Measurements from ENCODE around the gene NF2. TPM values are rescaled to one million over a fixed set of nuclear protein-coding genes. Genes with fewer than 3 reads are reported as not detected.

The NF2 gene
- total and polyA plus RNA-seq, 10 of the 15 experiments (the other 5 are each of a cell fraction or from before 2014, with no cell fraction given), result 2.2 to 49.8 (median 22.5) TPM

- ChIA-PET POLR2A (no interaction called here), SMC1A (ENCODE audit: uncharacterized antibody, unreplicated experiment) (no interaction called here), CTCF (interaction anchor here (0.8 kb wide), 1 partner anchor 283 kb away, joined by 3 read pairs; no protein-coding TSS in a partner anchor), RAD21 (ENCODE audit: unreplicated experiment) (no interaction called here)
- ATAC-seq (no peak), DNase-seq (ENCODE audit: low read depth, low spot score) (no peak), FAIRE-seq (no peak)
- in situ Hi-C loops (cut with MboI) (no loop called here), intact Hi-C loops (cut with micrococcal nuclease; ENCODE audit: unreplicated experiment) (loop anchor here (10.0 kb wide), 1 partner anchor 363 kb away; the partner anchor contains the start of gene HORMAD2)
- Histone ChIP-seq H3K79me2 (ENCODE audit: control insufficient read depth, insufficient read depth, low read length) (no peaks in the 10 kb centered on the region), H3K27ac (ENCODE audit: control insufficient read depth, insufficient read depth) (no peak overlapping the region), H3K4me3 (no peak overlapping the region), H3K36me3 (ENCODE audit: control insufficient read depth in 2 of 2, insufficient read depth in 2 of 2, low read length in 1 of 2) (no peaks in the 10 kb centered on the region), H3K4me1 (ENCODE audit: control insufficient read depth, insufficient read depth, low read length) (no peaks in the 10 kb centered on the region), H3K4me2 (ENCODE audit: control insufficient read depth, insufficient read depth) (no peak overlapping the region), H3K9ac (ENCODE audit: control insufficient read depth, insufficient read depth, low read length) (no peak overlapping the region), H2AFZ (ENCODE audit: control insufficient read depth, low read depth, low read length) (no peak overlapping the region), H4K20me1 (ENCODE audit: control insufficient read depth, insufficient read depth) (no peaks in the 10 kb centered on the region), H3K9me3 (replicated peaks; ENCODE audit: control insufficient read depth, insufficient read depth, low read length) (no peaks in the 10 kb centered on the region), H3K27me3 (replicated peaks in 1 of 2; ENCODE audit: control insufficient read depth in 2 of 2, insufficient read depth in 2 of 2, low read length in 1 of 2) (peaks cover 3 to 9% of the 10 kb centered on the region in 2 experiments; a peak in 2 of 4 replicates)
- BruUV-seq (replicated peaks), result no TSS peak
- WGBS (ENCODE audit: insufficient coverage, insufficient replicate concordance, low lambda C conversion rate, missing lambda C conversion rate), result 57% methylated on average over 7 of the region's 7 CpGs
- TF ChIP-seq PBX3 (IDR thresholded peaks at IDR 0.05; ENCODE audit: insufficient replicate concordance, low read depth, low read length) (no peak), KLF5 (IDR thresholded peaks at IDR 0.05; ENCODE audit: partially characterized antibody) (no peak), SUPT20H (IDR thresholded peaks at IDR 0.05; ENCODE audit: borderline replicate concordance, control insufficient read depth, low read depth, low read length) (no peak), ZSCAN29 (IDR thresholded peaks at IDR 0.05) (no peak), ZNF217 (IDR thresholded peaks at IDR 0.05) (no peak)
Observed at GRCh38 chr22:29722151-29722550, 118.7 kb downstream of the NF2 start.

GRCh38 chr22:29722587-29722986, 119.2 kb downstream of the NF2 start:
- Histone ChIP-seq H3K4me2 (ENCODE audit: control insufficient read depth, insufficient read depth) (no peak overlapping the region), H3K36me3 (ENCODE audit: control insufficient read depth in 2 of 2, insufficient read depth in 2 of 2, low read length in 1 of 2) (no peaks in the 10 kb centered on the region), H4K20me1 (ENCODE audit: control insufficient read depth, insufficient read depth) (no peaks in the 10 kb centered on the region), H3K27me3 (replicated peaks in 1 of 2; ENCODE audit: control insufficient read depth in 2 of 2, insufficient read depth in 2 of 2, low read length in 1 of 2) (peaks cover 3 to 9% of the 10 kb centered on the region in 2 experiments; a peak in 2 of 4 replicates), H2AFZ (ENCODE audit: control insufficient read depth, low read depth, low read length) (no peak overlapping the region), H3K9ac (ENCODE audit: control insufficient read depth, insufficient read depth, low read length) (no peak overlapping the region), H3K27ac (ENCODE audit: control insufficient read depth, insufficient read depth) (no peak overlapping the region), H3K79me2 (ENCODE audit: control insufficient read depth, insufficient read depth, low read length) (no peaks in the 10 kb centered on the region), H3K9me3 (replicated peaks; ENCODE audit: control insufficient read depth, insufficient read depth, low read length) (no peaks in the 10 kb centered on the region), H3K4me1 (ENCODE audit: control insufficient read depth, insufficient read depth, low read length) (no peaks in the 10 kb centered on the region), H3K4me3 (no peak overlapping the region)
- 62% methylated on average over 16 of the region's 16 CpGs for WGBS (ENCODE audit: insufficient coverage, insufficient replicate concordance, low lambda C conversion rate, missing lambda C conversion rate)
- POLR2A ChIA-PET, result no interaction called here
- no peak for ATAC-seq
- DNase-seq (ENCODE audit: low read depth, low spot score), result no peak
- in situ Hi-C loops (cut with MboI), result no loop called here
- SMC1A ChIA-PET (ENCODE audit: uncharacterized antibody, unreplicated experiment), result no interaction called here
- RAD21 ChIA-PET (ENCODE audit: unreplicated experiment), result no interaction called here
- intact Hi-C loops (cut with micrococcal nuclease; ENCODE audit: unreplicated experiment), result loop anchor here (10.0 kb wide), 1 partner anchor 362 kb away; the partner anchor contains the start of gene HORMAD2
- no peak for FAIRE-seq
- CTCF ChIA-PET, result interaction anchor here (0.8 kb wide), 1 partner anchor 283 kb away, joined by 3 read pairs; no protein-coding TSS in a partner anchor
- TF ChIP-seq ZSCAN29 (IDR thresholded peaks at IDR 0.05), result no peak
- TF ChIP-seq BHLHE40 (IDR thresholded peaks at IDR 0.05; ENCODE audit: borderline replicate concordance in 1 of 2, low read depth in 2 of 2, low read length in 1 of 2), result no peak
- TF ChIP-seq REST (IDR thresholded peaks at IDR 0.05; ENCODE audit: low read depth, low read length), result no peak
- TF ChIP-seq HDAC2 (IDR thresholded peaks at IDR 0.05), result no peak
- no peak for TF ChIP-seq SMAD1 (IDR thresholded peaks at IDR 0.05; ENCODE audit: low read depth, partially characterized antibody)
- no peak for TF ChIP-seq NR2F1 (conservative IDR thresholded peaks at IDR 0.05)
- TF ChIP-seq SUZ12 (IDR thresholded peaks at IDR 0.05; ENCODE audit: unreplicated experiment), result no peak
- BruUV-seq (replicated peaks), result no TSS peak

Data from GM12878 (cell line).